CD4-positive, alpha-beta T cell (primary cell): ENCODE results near the gene COL4A6. TPM values are rescaled to one million over a fixed set of nuclear protein-coding genes. Genes with fewer than 3 reads are reported as not detected.

Experiments
- ATAC-seq: fragments of 200-7000 bp; cut with Tn5 transposase; one replicate; pipeline ENCODE4 v1.10.0; 2022; ENCODE audit warnings: mild to moderate bottlenecking; ENCODE audit not compliant: poor library complexity
- CTCF ChIA-PET: fragments of 350-600 bp; sonication (Branson Sonifier 250); formaldehyde crosslinking; loops from one replicate; lab custom pipeline; 2021; ENCODE audit warnings: antibody characterized with exemption, inconsistent platforms; lab: Charles Lee
- POLR2A ChIA-PET: fragments of 350-600 bp; sonication (Branson Sonifier 250); formaldehyde crosslinking; loops from one replicate; lab custom pipeline; 2021; ENCODE audit warnings: antibody characterized with exemption, inconsistent platforms; lab: Charles Lee
- DNase-seq, 14 experiments: peaks; one replicate each; pipeline ENCODE4 v3.0.0-alpha.2; 2013 to 2020; ENCODE audit warnings: mixed read lengths in 2 of 14
- H3K27ac ChIP-seq, 2 donors: one replicate each; pipeline versions ENCODE4 v1.5.1 to v1.7.0; 2013; ENCODE audit warnings: low read length in 2 of 2, low read depth in 1 of 2, mild to moderate bottlenecking in 1 of 2
- H3K27me3 ChIP-seq, 2 experiments: 1 replicate in 1 of 2; 2 replicates in 1 of 2; pipeline versions ENCODE4 v1.6.1 to v1.7.0; 2013; ENCODE audit warnings: low read length in 2 of 2, control low read depth in 1 of 2, mild to moderate bottlenecking in 1 of 2, moderate library complexity in 1 of 2; ENCODE audit not compliant: insufficient read depth in 2 of 2, control insufficient read depth in 1 of 2
- H3K36me3 ChIP-seq: one replicate; pipeline ENCODE4 v1.6.1; 2013; ENCODE audit warnings: low read length, control low read depth; ENCODE audit not compliant: insufficient read depth
- H3K4me1 ChIP-seq: one replicate; pipeline ENCODE4 v1.6.1; 2013; ENCODE audit warnings: low read length, control low read depth; ENCODE audit not compliant: insufficient read depth
- H3K4me3 ChIP-seq: one replicate; pipeline ENCODE4 v1.5.1; 2013; ENCODE audit warnings: mild to moderate bottlenecking, low read length, moderate library complexity
- H3K9me3 ChIP-seq, 2 experiments: 1 replicate in 1 of 2; 2 replicates in 1 of 2; pipeline versions ENCODE4 v1.6.1 to v1.7.0; 2013; ENCODE audit warnings: low read length in 2 of 2, mild to moderate bottlenecking in 2 of 2, control low read depth in 1 of 2, moderate library complexity in 1 of 2; ENCODE audit not compliant: control insufficient read depth in 1 of 2, insufficient read depth in 1 of 2
- H3K27ac Mint-ChIP-seq: one replicate; pipeline ENCODE4 v1.8.0; 2020; ENCODE audit warnings: mixed read lengths
- H3K27me3 Mint-ChIP-seq: one replicate; pipeline ENCODE4 v1.8.0; 2021; ENCODE audit warnings: mixed read lengths
- H3K36me3 Mint-ChIP-seq: one replicate; pipeline ENCODE4 v1.8.0; 2021; ENCODE audit warnings: low read depth, mixed read lengths
- H3K4me1 Mint-ChIP-seq: one replicate; pipeline ENCODE4 v1.8.0; 2021; ENCODE audit warnings: low read depth, mixed read lengths
- H3K4me3 Mint-ChIP-seq: one replicate; pipeline ENCODE4 v1.8.0; 2020; ENCODE audit warnings: mild to moderate bottlenecking, mixed read lengths
- H3K9me3 Mint-ChIP-seq: one replicate; pipeline ENCODE4 v1.8.0; 2020; ENCODE audit warnings: mixed read lengths
- CTCF ChIP-seq: fragments of 200-600 bp; IDR thresholded peaks from one replicate; pipeline ENCODE4 v1.8.0; 2022; ENCODE audit warnings: antibody characterized with exemption, mild to moderate bottlenecking
- intact Hi-C, 2 experiments: fragments of 100-400 bp; cut with DNase I in 1 of 2; cut with micrococcal nuclease in 1 of 2; formaldehyde crosslinking; loops; one replicate each; pipeline versions ENCODE4 v1.15.1 to v1.9.0; 2023 to 2025; cut with DNase I, micrococcal nuclease
- total RNA-seq, 174 experiments: library from RNA in 2 of 174; stranded (reverse) in 2 of 174; gene quantifications; one replicate each; pipeline ENCODE4 v1.2.3 and lab custom pipeline; 2021 to 2026

Gene COL4A6
- total RNA-seq, 2 experiments from 2014 or later = not detected

DNA sequence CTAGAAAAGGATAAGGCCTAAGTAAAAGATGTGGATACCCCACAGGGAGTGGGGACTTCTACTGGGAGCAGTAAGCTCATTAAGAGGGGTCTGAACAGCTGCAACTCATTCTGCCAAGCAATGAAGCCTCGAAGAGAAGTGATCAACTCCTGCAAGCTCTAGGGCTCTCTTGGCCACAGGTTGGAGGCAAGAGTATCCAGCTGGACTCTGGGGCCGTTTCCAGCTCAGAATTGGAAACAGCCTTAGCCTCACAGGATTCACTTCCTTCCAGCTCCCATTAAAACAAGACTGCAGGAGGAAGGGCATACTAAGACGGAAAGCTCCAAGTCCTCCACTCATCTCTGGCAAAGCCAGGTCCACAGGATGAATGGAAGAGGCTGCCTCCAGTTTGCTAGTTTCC, 220.3 kb downstream of the COL4A6 start:
- H3K9me3 Mint-ChIP-seq = no peaks in the 10 kb centered on the region
- no peaks in the 10 kb centered on the region for H3K27me3 Mint-ChIP-seq
- no peak overlapping the region for H3K27ac Mint-ChIP-seq
- no peaks in the 10 kb centered on the region for H3K4me1 Mint-ChIP-seq
- Histone ChIP-seq H3K27me3 (no peaks in the 10 kb centered on the region), H3K27ac (no peak overlapping the region), H3K4me1 (no peaks in the 10 kb centered on the region), H3K36me3 (no peaks in the 10 kb centered on the region), H3K4me3 (no peak overlapping the region), H3K9me3 (no peaks in the 10 kb centered on the region)
- ChIA-PET POLR2A (no interaction called here), CTCF (no interaction called here)
- H3K4me3 Mint-ChIP-seq = no peak overlapping the region
- ATAC-seq = no peak
- intact Hi-C loops = no loop called here
- H3K36me3 Mint-ChIP-seq = no peaks in the 10 kb centered on the region
- no peak for TF ChIP-seq CTCF
- no peak for DNase-seq

DNA sequence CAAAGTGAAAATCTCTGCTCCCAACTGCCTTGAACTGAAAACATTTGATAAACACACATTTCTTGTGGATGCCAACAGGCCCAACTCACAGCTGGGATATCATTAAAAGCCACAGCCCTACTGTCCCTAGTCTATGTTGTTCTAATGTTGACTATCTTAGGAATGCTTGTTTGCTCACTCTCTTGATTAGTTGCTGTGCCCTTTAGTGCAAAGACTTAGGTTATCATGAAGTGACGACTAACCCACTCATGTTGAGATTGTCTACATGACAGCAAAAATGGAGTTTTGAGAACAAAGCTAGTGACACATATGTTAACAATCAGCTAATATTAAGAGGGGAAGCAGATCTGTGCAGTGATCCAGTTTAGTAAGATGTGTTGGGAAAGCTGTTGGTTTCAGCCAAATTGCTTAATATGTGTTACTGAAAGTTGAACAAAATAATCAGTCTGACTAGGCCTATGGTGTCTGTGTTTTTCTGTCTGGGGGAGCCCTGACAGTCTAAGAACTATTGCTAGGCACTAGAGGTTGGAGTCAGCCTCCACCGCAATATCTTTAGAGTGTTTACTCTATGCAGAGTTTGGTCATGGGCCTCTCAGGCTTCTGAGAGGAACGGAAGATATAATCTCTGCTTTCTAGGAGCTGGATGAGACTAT, 221.2 kb downstream of the COL4A6 start:
- DNase-seq = no peak
- H3K4me3 Mint-ChIP-seq = no peak overlapping the region
- no peak for TF ChIP-seq CTCF
- intact Hi-C loops = no loop called here
- H3K36me3 Mint-ChIP-seq = no peaks in the 10 kb centered on the region
- Histone ChIP-seq H3K36me3 (no peaks in the 10 kb centered on the region), H3K9me3 (no peaks in the 10 kb centered on the region), H3K27ac (no peak overlapping the region), H3K27me3 (no peaks in the 10 kb centered on the region), H3K4me3 (no peak overlapping the region), H3K4me1 (no peaks in the 10 kb centered on the region)
- no peaks in the 10 kb centered on the region for H3K4me1 Mint-ChIP-seq
- CTCF ChIA-PET = no interaction called here
- no peaks in the 10 kb centered on the region for H3K9me3 Mint-ChIP-seq
- ATAC-seq = no peak
- POLR2A ChIA-PET = no interaction called here
- H3K27ac Mint-ChIP-seq = no peak overlapping the region
- no peaks in the 10 kb centered on the region for H3K27me3 Mint-ChIP-seq

- no peak for ATAC-seq
- no peaks in the 10 kb centered on the region for H3K36me3 Mint-ChIP-seq
- Histone ChIP-seq H3K4me3 (no peak overlapping the region), H3K27ac (no peak overlapping the region), H3K36me3 (no peaks in the 10 kb centered on the region), H3K27me3 (no peaks in the 10 kb centered on the region), H3K9me3 (no peaks in the 10 kb centered on the region), H3K4me1 (no peaks in the 10 kb centered on the region)
- no peaks in the 10 kb centered on the region for H3K27me3 Mint-ChIP-seq
- no peak overlapping the region for H3K27ac Mint-ChIP-seq
- POLR2A ChIA-PET = no interaction called here
- CTCF ChIA-PET = interaction anchor here (0.9 kb wide), 1 partner anchor 8 kb away, joined by 4 read pairs; no protein-coding TSS in a partner anchor
- intact Hi-C loops = no loop called here
- no peak for DNase-seq
- no peaks in the 10 kb centered on the region for H3K4me1 Mint-ChIP-seq
- H3K9me3 Mint-ChIP-seq = no peaks in the 10 kb centered on the region
- H3K4me3 Mint-ChIP-seq = no peak overlapping the region
- no peak for TF ChIP-seq CTCF
Measured at GRCh38 chrX:108216405-108216804, 221.8 kb downstream of the COL4A6 start.
